ENCODE measurements around the gene ARFGAP2.

DNA sequence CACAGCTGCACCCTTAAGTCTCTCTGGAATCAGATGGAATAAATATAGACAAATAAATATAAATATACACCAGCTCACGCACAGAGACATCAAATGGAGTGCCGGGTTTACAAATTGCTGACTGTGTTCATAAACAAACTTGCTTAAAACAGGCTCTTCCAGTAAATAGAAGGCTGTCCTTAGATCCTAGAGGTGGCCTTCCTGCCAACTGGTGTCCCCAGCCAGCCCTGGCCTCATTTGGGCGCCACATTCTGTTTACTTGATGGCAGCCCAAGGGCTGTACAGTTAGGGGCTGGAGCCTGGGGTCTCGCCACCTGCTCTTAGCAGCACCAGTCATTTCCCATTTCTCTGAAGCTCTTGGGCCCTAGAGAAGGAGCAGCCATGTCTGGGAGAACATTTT, 20.8 kb downstream of the ARFGAP2 start:
- TF ChIP-seq, protein P1, sequence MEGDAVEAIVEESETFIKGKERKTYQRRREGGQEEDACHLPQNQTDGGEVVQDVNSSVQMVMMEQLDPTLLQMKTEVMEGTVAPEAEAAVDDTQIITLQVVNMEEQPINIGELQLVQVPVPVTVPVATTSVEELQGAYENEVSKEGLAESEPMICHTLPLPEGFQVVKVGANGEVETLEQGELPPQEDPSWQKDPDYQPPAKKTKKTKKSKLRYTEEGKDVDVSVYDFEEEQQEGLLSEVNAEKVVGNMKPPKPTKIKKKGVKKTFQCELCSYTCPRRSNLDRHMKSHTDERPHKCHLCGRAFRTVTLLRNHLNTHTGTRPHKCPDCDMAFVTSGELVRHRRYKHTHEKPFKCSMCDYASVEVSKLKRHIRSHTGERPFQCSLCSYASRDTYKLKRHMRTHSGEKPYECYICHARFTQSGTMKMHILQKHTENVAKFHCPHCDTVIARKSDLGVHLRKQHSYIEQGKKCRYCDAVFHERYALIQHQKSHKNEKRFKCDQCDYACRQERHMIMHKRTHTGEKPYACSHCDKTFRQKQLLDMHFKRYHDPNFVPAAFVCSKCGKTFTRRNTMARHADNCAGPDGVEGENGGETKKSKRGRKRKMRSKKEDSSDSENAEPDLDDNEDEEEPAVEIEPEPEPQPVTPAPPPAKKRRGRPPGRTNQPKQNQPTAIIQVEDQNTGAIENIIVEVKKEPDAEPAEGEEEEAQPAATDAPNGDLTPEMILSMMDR (conservative IDR thresholded peaks at IDR 0.05; ENCODE audit: low read depth, low read length), result no peak
- no peak for TF ChIP-seq EZH2 (IDR thresholded peaks at IDR 0.05; ENCODE audit: low read length, unreplicated experiment)
- no peak for TF ChIP-seq EZH2phosphoT487 (IDR thresholded peaks at IDR 0.05; ENCODE audit: borderline replicate concordance, low read length)
